GM19240 (cell line): ENCODE results near the gene MOB3B.

ENCODE experiments used
- DNase-seq: peaks from one replicate; pipeline ENCODE4 v3.0.0; 2011; ENCODE audit warnings: low spot score; ENCODE audit not compliant: insufficient read length

MOB3B gene

DNA sequence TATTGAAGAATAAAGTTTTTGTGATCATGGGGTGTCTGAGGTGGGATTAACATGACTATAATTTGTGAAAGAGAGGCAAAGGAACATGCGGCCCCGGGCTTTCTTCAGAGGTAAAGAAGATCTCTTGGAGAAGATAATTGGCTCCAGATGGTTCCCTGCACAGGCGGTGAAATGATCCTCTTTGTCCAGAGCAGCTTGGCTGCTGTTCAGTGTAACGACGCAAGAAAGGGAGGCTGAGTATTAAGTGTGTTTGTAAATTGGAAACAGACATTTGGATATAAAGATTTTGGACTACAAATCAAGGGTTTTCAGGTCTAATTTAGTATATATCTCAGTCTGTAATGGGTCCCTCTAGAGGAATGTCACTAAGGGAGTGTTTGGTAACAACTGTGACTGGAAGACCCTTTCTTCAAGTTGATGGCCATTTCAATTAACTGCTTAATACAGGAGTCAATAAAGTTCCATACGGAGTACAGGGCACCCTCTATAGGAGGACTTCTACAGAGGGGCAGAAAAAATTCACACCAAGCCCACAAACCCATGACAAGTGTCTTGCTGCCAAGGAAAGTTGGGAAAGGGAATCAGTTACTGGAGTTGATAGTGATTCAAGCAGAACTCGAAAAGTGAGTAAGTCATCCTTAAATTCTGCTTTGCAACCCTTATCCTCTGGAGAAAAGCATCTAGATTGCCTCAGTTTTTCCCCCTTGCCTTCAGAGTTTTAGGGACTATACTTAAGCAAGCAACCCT lies 236.8 kb downstream of the MOB3B start:
- DNase-seq: no peak

DNA sequence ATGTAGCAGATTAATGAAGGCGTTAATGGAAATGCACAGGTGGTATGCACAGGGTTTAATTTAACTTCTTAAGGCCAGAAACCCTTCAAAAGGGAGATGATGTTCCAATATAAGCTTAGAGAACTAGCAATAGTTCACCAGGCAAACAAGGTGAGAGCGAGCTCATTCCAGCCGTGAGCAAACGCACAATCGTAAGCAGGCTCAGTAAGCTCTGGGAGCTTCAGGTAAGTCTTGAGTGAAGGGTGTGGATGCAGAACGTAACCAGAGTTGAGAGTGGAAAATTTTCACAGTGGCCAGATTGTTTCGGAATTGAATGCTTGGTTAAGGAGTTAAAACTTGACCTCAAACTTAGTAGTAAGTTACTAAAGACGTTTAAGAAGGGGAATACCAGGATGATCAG lies 238.3 kb downstream of the MOB3B start:
- DNase-seq: no peak

GRCh38 chr9:27282269-27282668 lies 247.3 kb downstream of the MOB3B start:
- DNase-seq: no peak

DNA sequence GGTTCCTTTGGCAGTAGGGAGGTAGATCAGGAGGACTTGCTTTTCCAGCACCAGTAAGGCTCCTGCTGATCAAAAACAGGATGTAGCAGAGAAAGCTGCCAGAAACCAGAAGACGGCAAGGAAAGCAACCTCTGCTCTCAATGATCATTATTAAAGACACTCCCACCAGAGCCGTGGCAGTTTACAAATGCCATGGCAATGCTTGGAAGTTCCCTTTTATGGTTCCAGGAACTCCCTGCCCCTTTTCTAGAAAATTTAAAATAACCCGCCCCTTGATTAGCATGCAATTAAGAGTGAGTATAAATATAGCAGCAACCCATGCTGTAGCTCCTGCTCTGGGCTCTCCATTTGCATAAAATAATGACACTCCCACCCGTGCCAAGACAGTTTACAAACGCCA lies 248.8 kb downstream of the MOB3B start:
- no peak for DNase-seq

- no peak for DNase-seq
Measured at GRCh38 chr9:27280249-27280648, 249.4 kb downstream of the MOB3B start.

DNA sequence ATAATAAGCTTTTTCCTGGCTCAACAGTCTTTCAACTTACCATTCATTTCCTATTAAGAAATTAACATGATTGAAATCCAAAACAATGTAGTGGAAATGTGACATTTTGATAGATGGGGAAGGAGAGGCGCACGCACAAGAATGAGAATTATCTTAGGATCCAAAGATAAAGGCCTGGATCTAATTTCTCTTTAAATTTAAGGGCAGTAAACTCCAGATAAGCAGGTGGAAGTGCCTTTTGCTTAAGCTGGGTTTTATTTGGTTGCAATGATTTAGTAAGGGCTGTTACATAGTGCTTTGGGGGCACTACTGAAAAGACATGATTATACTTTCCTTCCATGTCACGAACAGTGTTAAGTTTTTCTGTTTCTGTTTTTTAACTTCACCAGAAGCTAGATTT lies 250.0 kb downstream of the MOB3B start:
- no peak for DNase-seq

DNA sequence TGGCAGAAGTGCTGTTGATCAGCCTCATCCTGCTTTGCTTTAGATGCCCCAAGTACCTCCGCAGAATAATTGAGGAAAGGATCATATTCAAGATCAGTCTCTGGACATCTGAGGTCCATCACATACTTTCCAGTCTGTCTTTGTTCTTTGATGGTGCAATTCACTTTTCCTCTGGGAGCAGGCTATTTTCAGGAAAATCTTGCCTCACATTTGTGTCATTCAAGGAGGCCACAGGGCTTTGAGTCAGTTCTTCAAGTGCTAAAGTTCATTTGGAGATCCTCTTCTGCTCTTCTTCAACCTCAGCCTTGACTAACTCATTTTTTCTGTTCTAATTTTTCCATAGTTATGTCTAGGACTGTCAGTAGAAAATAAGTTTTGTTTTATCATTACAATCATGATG lies 251.2 kb downstream of the MOB3B start:
- DNase-seq: no peak

DNA sequence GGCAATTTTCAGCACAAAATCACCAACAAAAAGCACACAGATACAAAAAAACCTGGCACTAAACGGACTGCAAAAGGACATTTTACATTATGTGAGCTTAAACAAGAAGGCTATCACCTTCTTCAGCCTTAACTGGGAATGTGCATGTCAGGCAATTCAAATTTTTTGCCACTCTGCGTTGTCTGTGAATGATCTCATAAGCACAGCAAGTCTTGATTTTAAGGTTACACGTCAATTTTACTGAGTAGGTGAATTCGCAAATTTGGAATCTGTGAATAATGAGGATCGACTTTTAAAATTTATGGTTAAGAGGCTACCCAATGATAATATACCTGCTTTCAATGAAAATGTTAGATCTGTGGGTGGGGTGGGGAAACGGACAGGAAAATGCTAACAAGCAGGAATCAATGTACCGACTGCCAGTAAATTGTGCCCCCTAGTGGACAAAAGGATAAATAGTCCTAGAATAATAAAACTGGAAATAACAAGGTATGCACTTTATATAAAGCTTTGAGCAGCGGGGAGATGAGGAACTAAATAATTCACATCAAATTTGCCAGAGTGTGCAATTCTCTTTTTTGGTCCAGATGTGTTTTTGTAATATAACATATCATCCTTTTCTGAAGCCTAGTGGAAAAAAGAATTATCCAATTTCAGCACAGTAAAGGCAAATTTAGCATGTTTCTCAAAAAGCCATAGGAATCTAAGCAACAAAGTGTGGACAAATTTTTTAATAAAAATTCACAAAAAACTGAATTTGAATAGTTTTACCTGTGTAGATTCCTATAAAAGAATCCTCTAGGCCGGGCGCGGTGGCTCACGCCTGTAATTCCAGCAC lies 253.2 kb downstream of the MOB3B start:
- peak; percentile 12 for DNase-seq
